ENCODE results near the gene VPS72.

GRCh38 chr1:151193856-151194255 is 3.9 kb upstream of the VPS72 start:
- TF ChIP-seq CTCF (IDR thresholded peaks at IDR 0.05) (no peak), POLR2AphosphoS5 (IDR thresholded peaks at IDR 0.05; ENCODE audit: low read depth, low read length) (no peak)

Measured in Panc1 (cell line).